ENCODE results near the gene DYNLL2.

DNA sequence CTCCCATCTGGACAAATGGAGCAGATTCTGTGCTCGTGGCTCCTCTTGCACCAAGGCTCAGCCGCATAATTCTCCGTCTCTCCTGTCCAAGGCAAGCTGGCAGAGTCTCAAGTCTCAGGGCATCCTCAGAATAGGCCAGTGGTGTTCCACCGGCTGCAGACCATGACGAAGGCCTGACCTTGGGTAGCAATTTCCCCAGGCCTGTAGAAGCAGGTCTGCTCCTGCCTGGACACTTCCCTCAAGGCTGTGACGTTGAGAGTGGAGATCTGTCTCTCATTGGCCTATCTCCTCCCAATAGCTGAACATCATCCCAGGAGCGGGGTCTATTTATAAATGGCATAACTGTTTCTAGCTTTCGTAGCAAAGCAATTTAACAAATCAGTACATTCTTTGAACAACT lies 42.8 kb upstream of the DYNLL2 start:
- TF ChIP-seq, protein P1, sequence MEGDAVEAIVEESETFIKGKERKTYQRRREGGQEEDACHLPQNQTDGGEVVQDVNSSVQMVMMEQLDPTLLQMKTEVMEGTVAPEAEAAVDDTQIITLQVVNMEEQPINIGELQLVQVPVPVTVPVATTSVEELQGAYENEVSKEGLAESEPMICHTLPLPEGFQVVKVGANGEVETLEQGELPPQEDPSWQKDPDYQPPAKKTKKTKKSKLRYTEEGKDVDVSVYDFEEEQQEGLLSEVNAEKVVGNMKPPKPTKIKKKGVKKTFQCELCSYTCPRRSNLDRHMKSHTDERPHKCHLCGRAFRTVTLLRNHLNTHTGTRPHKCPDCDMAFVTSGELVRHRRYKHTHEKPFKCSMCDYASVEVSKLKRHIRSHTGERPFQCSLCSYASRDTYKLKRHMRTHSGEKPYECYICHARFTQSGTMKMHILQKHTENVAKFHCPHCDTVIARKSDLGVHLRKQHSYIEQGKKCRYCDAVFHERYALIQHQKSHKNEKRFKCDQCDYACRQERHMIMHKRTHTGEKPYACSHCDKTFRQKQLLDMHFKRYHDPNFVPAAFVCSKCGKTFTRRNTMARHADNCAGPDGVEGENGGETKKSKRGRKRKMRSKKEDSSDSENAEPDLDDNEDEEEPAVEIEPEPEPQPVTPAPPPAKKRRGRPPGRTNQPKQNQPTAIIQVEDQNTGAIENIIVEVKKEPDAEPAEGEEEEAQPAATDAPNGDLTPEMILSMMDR (IDR thresholded peaks at IDR 0.05), result no peak
- TF ChIP-seq POLR2AphosphoS5 (IDR thresholded peaks at IDR 0.05), result no peak

Measured in prostate gland (tissue), 2 donors.